Ishikawa (cell line): Measurements from ENCODE around the gene CNTN1.

Experiments used
- CEBPB ChIP-seq: IDR thresholded peaks from 2 replicates; pipeline ENCODE4 v1.6.1; 2012
- CREB1 ChIP-seq: IDR thresholded peaks from 2 replicates; pipeline ENCODE4 v1.6.1; 2012; ENCODE audit warnings: low read depth
- EGR1 ChIP-seq: IDR thresholded peaks from 2 replicates; pipeline ENCODE4 v1.6.1; 2012
- EP300 ChIP-seq: IDR thresholded peaks from 2 replicates; pipeline ENCODE4 v1.6.1; 2012; ENCODE audit warnings: borderline replicate concordance
- FOXM1 ChIP-seq: IDR thresholded peaks from 2 replicates; pipeline ENCODE4 v1.6.1; 2012; ENCODE audit warnings: low read depth, borderline replicate concordance
- MAX ChIP-seq: IDR thresholded peaks from 2 replicates; pipeline ENCODE4 v1.6.1; 2012
- NFIC ChIP-seq: IDR thresholded peaks from 2 replicates; pipeline ENCODE4 v1.6.1; 2012
- RAD21 ChIP-seq: IDR thresholded peaks from 2 replicates; pipeline ENCODE4 v1.6.1; 2012; ENCODE audit warnings: low read depth
- REST ChIP-seq: IDR thresholded peaks from 2 replicates; pipeline ENCODE4 v1.6.1; 2012; ENCODE audit warnings: low read depth, mild to moderate bottlenecking
- TAF1 ChIP-seq: IDR thresholded peaks from 2 replicates; pipeline ENCODE4 v1.6.1; 2012; ENCODE audit warnings: low read depth, mild to moderate bottlenecking
- TCF12 ChIP-seq: IDR thresholded peaks from 2 replicates; pipeline ENCODE4 v1.6.1; 2012; ENCODE audit warnings: low read depth
- TEAD4 ChIP-seq: IDR thresholded peaks from 2 replicates; pipeline ENCODE4 v1.6.1; 2012
- USF1 ChIP-seq: IDR thresholded peaks from 2 replicates; pipeline ENCODE4 v1.6.1; 2012
- YY1 ChIP-seq: IDR thresholded peaks from 2 replicates; pipeline ENCODE4 v1.6.1; 2012; ENCODE audit warnings: low read depth
- ZBTB7A ChIP-seq: IDR thresholded peaks from 2 replicates; pipeline ENCODE4 v1.6.1; 2012; ENCODE audit warnings: low read depth

The CNTN1 gene

GRCh38 chr12:41089438-41089837 lies 397.2 kb downstream of the CNTN1 start:
- TF ChIP-seq CREB1, result no peak
- no peak for TF ChIP-seq EGR1
- TF ChIP-seq FOXM1, result no peak
- TF ChIP-seq RAD21, result no peak
- no peak for TF ChIP-seq EP300
- TF ChIP-seq TEAD4, result no peak
- TF ChIP-seq YY1, result no peak
- TF ChIP-seq NFIC, result no peak
- TF ChIP-seq USF1, result no peak
- TF ChIP-seq ZBTB7A, result no peak
- no peak for TF ChIP-seq TAF1
- TF ChIP-seq REST, result no peak
- no peak for TF ChIP-seq TCF12
- TF ChIP-seq CEBPB, result no peak
- no peak for TF ChIP-seq MAX

- TF ChIP-seq YY1 (no peak), FOXM1 (no peak), CEBPB (no peak), TCF12 (no peak), ZBTB7A (no peak), MAX (no peak), USF1 (no peak), EP300 (no peak), TAF1 (no peak), EGR1 (no peak), RAD21 (no peak), TEAD4 (no peak), NFIC (no peak), CREB1 (no peak), REST (no peak)
Measured at GRCh38 chr12:41092115-41092514, 399.9 kb downstream of the CNTN1 start.

GRCh38 chr12:41096797-41097196 lies 404.6 kb downstream of the CNTN1 start:
- TF ChIP-seq NFIC (no peak), FOXM1 (no peak), EP300 (no peak), CEBPB (no peak), CREB1 (no peak), EGR1 (no peak), TAF1 (no peak), TEAD4 (no peak), USF1 (no peak)

GRCh38 chr12:41100572-41100971 lies 408.3 kb downstream of the CNTN1 start:
- TF ChIP-seq YY1 (no peak), TEAD4 (no peak), FOXM1 (no peak), CEBPB (no peak), TAF1 (no peak), CREB1 (no peak), ZBTB7A (no peak)

- TF ChIP-seq TEAD4 (no peak), USF1 (no peak), YY1 (no peak), CEBPB (no peak), EP300 (no peak), REST (no peak), CREB1 (no peak), TCF12 (no peak), MAX (no peak), RAD21 (no peak), EGR1 (no peak), ZBTB7A (no peak), TAF1 (no peak), NFIC (no peak)
Measured at GRCh38 chr12:41101806-41102205, 409.6 kb downstream of the CNTN1 start.
